HK-2 (cell line): ENCODE data around the gene FIG4.
"Not testable (repeated sequence)": the region's sequence is repeated elsewhere in the genome, so short reads cannot be mapped to it uniquely, and the experiment has no call there.

Experiments used
- DNase-seq: peaks from one replicate; pipeline ENCODE4 v3.0.0-alpha.2; 2018; ENCODE audit not compliant: unreplicated experiment

Gene FIG4

GRCh38 chr6:109702791-109703190, 11.7 kb downstream of the FIG4 start:
- no peak for DNase-seq

- DNase-seq, result peak; percentile 70
These were observed 14.2 kb downstream of the FIG4 start for GRCh38 chr6:109705258-109705657.

- no peak for DNase-seq
These were observed 15.4 kb downstream of the FIG4 start for GRCh38 chr6:109706513-109706912.

- DNase-seq, result not testable (repeated sequence)
These were observed 17.0 kb downstream of the FIG4 start for GRCh38 chr6:109708099-109708498.

GRCh38 chr6:109713097-109713496, 22.0 kb downstream of the FIG4 start:
- DNase-seq, result no peak

- no peak for DNase-seq
These were observed 23.1 kb downstream of the FIG4 start for GRCh38 chr6:109714166-109714565.

- DNase-seq, result no peak
These were observed 23.5 kb downstream of the FIG4 start for GRCh38 chr6:109714611-109715010.

GRCh38 chr6:109715616-109716015, 24.5 kb downstream of the FIG4 start:
- DNase-seq, result no peak

GRCh38 chr6:109717971-109718370, 26.9 kb downstream of the FIG4 start:
- no peak for DNase-seq

GRCh38 chr6:109718991-109719390, 27.9 kb downstream of the FIG4 start:
- DNase-seq, result no peak

- DNase-seq, result no peak
These were observed 29.2 kb downstream of the FIG4 start for GRCh38 chr6:109720311-109720710.

GRCh38 chr6:109722011-109722410, 30.9 kb downstream of the FIG4 start:
- DNase-seq, result no peak

GRCh38 chr6:109722564-109723254, 31.6 kb downstream of the FIG4 start:
- no peak for DNase-seq

- DNase-seq, result not testable (repeated sequence)
These were observed 34.2 kb downstream of the FIG4 start for GRCh38 chr6:109725250-109725649.

GRCh38 chr6:109736273-109737025, 45.4 kb downstream of the FIG4 start:
- DNase-seq, result no peak

GRCh38 chr6:109738255-109738654, 47.2 kb downstream of the FIG4 start:
- DNase-seq, result no peak

- DNase-seq, result no peak
These were observed 47.6 kb downstream of the FIG4 start for GRCh38 chr6:109738667-109739066.

GRCh38 chr6:109739686-109740085, 48.6 kb downstream of the FIG4 start:
- no peak for DNase-seq

- no peak for DNase-seq
These were observed 49.7 kb downstream of the FIG4 start for GRCh38 chr6:109740787-109741186.

- peak; percentile 8 for DNase-seq
These were observed 52.6 kb downstream of the FIG4 start for GRCh38 chr6:109743739-109744138.

- DNase-seq, result not testable (repeated sequence)
These were observed 53.7 kb downstream of the FIG4 start for GRCh38 chr6:109744779-109745178.

- DNase-seq, result no peak
These were observed 56.1 kb downstream of the FIG4 start for GRCh38 chr6:109747221-109747620.
